Erythroblast (primary cell): Measurements from ENCODE around the gene ERI2.

Experiments
- GATA1 ChIP-seq: IDR thresholded peaks from 2 replicates; pipeline ENCODE4 v1.6.1; 2011; ENCODE audit warnings: low read depth, mild to moderate bottlenecking, control low read depth, low read length, moderate library complexity
- POLR2A ChIP-seq: IDR thresholded peaks from 2 replicates; pipeline ENCODE4 v1.6.1; 2011; ENCODE audit warnings: mild to moderate bottlenecking, low read length

- no peak for TF ChIP-seq POLR2A
- TF ChIP-seq GATA1, result no peak
These were observed 22.1 kb downstream of the ERI2 start for GRCh38 chr16:20784204-20784603.
